Transverse colon (tissue), 4 donors: Measurements from ENCODE around the gene SCGB3A2. TPM values are rescaled to one million over a fixed set of nuclear protein-coding genes. Genes with fewer than 3 reads are reported as not detected.

Experiments used
- DNase-seq: peaks from one replicate; pipeline ENCODE4 v3.0.0-alpha.2; 2019
- H3K27ac ChIP-seq, 4 donors: fragments of 200-600 bp; sonication (generic); 2 replicates each; pipeline ENCODE4 v1.5.1; 2016 to 2018; ENCODE audit warnings: inconsistent platforms in 4 of 4
- H3K27me3 ChIP-seq: fragments of 200-600 bp; sonication (generic); 2 replicates; pipeline ENCODE4 v1.5.1; 2017; ENCODE audit warnings: inconsistent platforms
- H3K36me3 ChIP-seq, 4 donors: fragments of 200-600 bp; sonication (generic); 2 replicates each; pipeline ENCODE4 v1.5.1; 2017 to 2019; ENCODE audit warnings: inconsistent platforms in 4 of 4
- H3K4me1 ChIP-seq, 4 donors: fragments of 200-600 bp; sonication (generic); 2 replicates each; pipeline ENCODE4 v1.5.1; 2017 to 2020; ENCODE audit warnings: inconsistent platforms in 4 of 4
- H3K4me3 ChIP-seq, 4 donors: fragments of 200-600 bp; sonication (generic); 1 replicate in 1 of 4; 2 replicates in 3 of 4; pipeline versions ENCODE4 v1.5.1 to v1.6.1; 2017 to 2019; ENCODE audit warnings: inconsistent platforms in 4 of 4
- H3K9me3 ChIP-seq, 2 donors: fragments of 200-600 bp; sonication (generic); 2 replicates each; pipeline ENCODE4 v1.5.1; 2017 to 2019; ENCODE audit warnings: inconsistent platforms in 2 of 2
- EP300 ChIP-seq: sonication (generic); formaldehyde crosslinking; IDR thresholded peaks from one replicate; pipeline ENCODE4 v1.6.1; 2017; ENCODE audit warnings: antibody characterized with exemption, low read depth
- POLR2A ChIP-seq: fragments of 450-650 bp; IDR thresholded peaks from one replicate; pipeline ENCODE4 v1.6.1; 2016; ENCODE audit warnings: antibody characterized with exemption, mild to moderate bottlenecking, moderate library complexity
- POLR2AphosphoS5 ChIP-seq, 3 donors: sonication (generic); formaldehyde crosslinking; IDR thresholded peaks; one replicate each; pipeline ENCODE4 v1.6.1; 2016; ENCODE audit warnings: antibody characterized with exemption in 3 of 3
- WGBS, 2 donors: methylation state at CpG; one replicate each; pipeline ENCODE4 v1.1.5; 2018; ENCODE audit warnings: low coverage in 1 of 2; 5-methylcytosine and 5-hydroxymethylcytosine counted together
- in situ Hi-C, 4 donors: fragments of 200-750 bp; cut with MboI; loops; one replicate each; pipeline versions ENCODE4 v1.15.0 to v1.15.1; 2017; ENCODE audit warnings: low sequenced_read_pairs in 3 of 4, low pct_ligation_motif_present in 1 of 4, low pct_unique_long_range_greater_than_20kb in 1 of 4
- intact Hi-C: fragments of 100-400 bp; cut with DNase I; formaldehyde crosslinking; loops from one replicate; pipeline ENCODE4 v1.15.1; 2023; ENCODE audit warnings: low total_unique reads
- total RNA-seq, 4 donors: library from RNA; depleted of rRNA; stranded (reverse); fragments of >200 nt; gene quantifications; one replicate each; pipeline ENCODE4 v1.1.0, GENCODE V29; 2016
- TF ChIP-seq, protein P1 (sequence below), 5 experiments: fragments of 200-600 bp in 3 of 5; fragments of 450-650 bp in 2 of 5; sonication (generic) in 3 of 5; IDR thresholded peaks; 1 replicate in 2 of 5; 2 replicates in 3 of 5; pipeline ENCODE4 v1.5.1; 2016 to 2017; ENCODE audit warnings: antibody characterized with exemption in 5 of 5, inconsistent platforms in 3 of 5, mild to moderate bottlenecking in 2 of 5, moderate library complexity in 1 of 5

The SCGB3A2 gene
- total RNA-seq, 4 donors from 2014 or later = not detected

GRCh38 chr5:147880487-147880886 lies 2.0 kb downstream of the SCGB3A2 start:
- TF ChIP-seq, protein P1, sequence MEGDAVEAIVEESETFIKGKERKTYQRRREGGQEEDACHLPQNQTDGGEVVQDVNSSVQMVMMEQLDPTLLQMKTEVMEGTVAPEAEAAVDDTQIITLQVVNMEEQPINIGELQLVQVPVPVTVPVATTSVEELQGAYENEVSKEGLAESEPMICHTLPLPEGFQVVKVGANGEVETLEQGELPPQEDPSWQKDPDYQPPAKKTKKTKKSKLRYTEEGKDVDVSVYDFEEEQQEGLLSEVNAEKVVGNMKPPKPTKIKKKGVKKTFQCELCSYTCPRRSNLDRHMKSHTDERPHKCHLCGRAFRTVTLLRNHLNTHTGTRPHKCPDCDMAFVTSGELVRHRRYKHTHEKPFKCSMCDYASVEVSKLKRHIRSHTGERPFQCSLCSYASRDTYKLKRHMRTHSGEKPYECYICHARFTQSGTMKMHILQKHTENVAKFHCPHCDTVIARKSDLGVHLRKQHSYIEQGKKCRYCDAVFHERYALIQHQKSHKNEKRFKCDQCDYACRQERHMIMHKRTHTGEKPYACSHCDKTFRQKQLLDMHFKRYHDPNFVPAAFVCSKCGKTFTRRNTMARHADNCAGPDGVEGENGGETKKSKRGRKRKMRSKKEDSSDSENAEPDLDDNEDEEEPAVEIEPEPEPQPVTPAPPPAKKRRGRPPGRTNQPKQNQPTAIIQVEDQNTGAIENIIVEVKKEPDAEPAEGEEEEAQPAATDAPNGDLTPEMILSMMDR (IDR thresholded peaks at IDR 0.05) = no peak
- TF ChIP-seq EP300 (no peak), POLR2A (no peak), POLR2AphosphoS5 (IDR thresholded peaks at IDR 0.05) (no peak)
- intact Hi-C loops (no loop called here), in situ Hi-C loops (loop anchor here in 1 of 4 donors (10.0 kb wide), 1 partner anchor 54 kb away; no protein-coding TSS in a partner anchor)
- WGBS, 2 donors = 85 to 87% methylated on average over 2 of the region's 2 CpGs
- Histone ChIP-seq H3K4me3 (no peak overlapping the region), H3K27ac (no peak overlapping the region), H3K27me3 (no peaks in the 10 kb centered on the region), H3K4me1 (no peaks in the 10 kb centered on the region), H3K9me3 (no peaks in the 10 kb centered on the region), H3K36me3 (no peaks in the 10 kb centered on the region)
- no peak for DNase-seq

GRCh38 chr5:147882586-147883313 lies 4.2 kb downstream of the SCGB3A2 start:
- H3K9me3 ChIP-seq = no peaks in the 10 kb centered on the region
- no peak for DNase-seq
- no peaks in the 10 kb centered on the region for H3K27me3 ChIP-seq
- intact Hi-C loops = no loop called here
- WGBS, 2 donors = 75 to 76% methylated on average over 5 to 6 of the region's 6 CpGs
- no peak overlapping the region for H3K27ac ChIP-seq
- H3K4me1 ChIP-seq = no peaks in the 10 kb centered on the region
- no peak overlapping the region for H3K4me3 ChIP-seq
- TF ChIP-seq POLR2A = no peak
- TF ChIP-seq, protein P1 (IDR thresholded peaks at IDR 0.05) = no peak
- no peak for TF ChIP-seq POLR2AphosphoS5 (IDR thresholded peaks at IDR 0.05)
- no peak for TF ChIP-seq EP300
- no peaks in the 10 kb centered on the region for H3K36me3 ChIP-seq
- in situ Hi-C loops = loop anchor here in 1 of 4 donors (10.0 kb wide), 1 partner anchor 52 kb away; no protein-coding TSS in a partner anchor

- Histone ChIP-seq H3K27ac (no peak overlapping the region), H3K27me3 (no peaks in the 10 kb centered on the region), H3K9me3 (no peaks in the 10 kb centered on the region), H3K4me1 (peaks cover 0 to under 1% (median 0%) of the 10 kb centered on the region in 4 donors), H3K36me3 (no peaks in the 10 kb centered on the region), H3K4me3 (no peak overlapping the region)
- DNase-seq = no peak
- WGBS, 2 donors = 3 to 7% methylated on average over 3 of the region's 3 CpGs
- intact Hi-C loops = no loop called here
- TF ChIP-seq POLR2AphosphoS5 (IDR thresholded peaks at IDR 0.05) = no peak
- TF ChIP-seq, protein P1 (IDR thresholded peaks at IDR 0.05) = peak; percentile 43 to 50 (median 48)
- TF ChIP-seq POLR2A = no peak
- no peak for TF ChIP-seq EP300
- in situ Hi-C loops = loop anchor here in 1 of 4 donors (10.0 kb wide), 1 partner anchor 48 kb away; no protein-coding TSS in a partner anchor
Measured at GRCh38 chr5:147887026-147887627, 8.6 kb downstream of the SCGB3A2 start.

- no peak for DNase-seq
- intact Hi-C loops (no loop called here), in situ Hi-C loops (loop anchor here in 1 of 4 donors (10.0 kb wide), 1 partner anchor 47 kb away; no protein-coding TSS in a partner anchor)
- Histone ChIP-seq H3K27me3 (no peaks in the 10 kb centered on the region), H3K4me3 (no peak overlapping the region), H3K4me1 (peaks cover 0 to 4% (median 2%) of the 10 kb centered on the region in 4 donors), H3K36me3 (no peaks in the 10 kb centered on the region), H3K27ac (no peak overlapping the region), H3K9me3 (no peaks in the 10 kb centered on the region)
- 38 to 65% methylated on average over 2 of the region's 2 CpGs for WGBS, 2 donors
- TF ChIP-seq, protein P1 (IDR thresholded peaks at IDR 0.05) = no peak
- TF ChIP-seq EP300 (no peak), POLR2AphosphoS5 (IDR thresholded peaks at IDR 0.05) (no peak), POLR2A (no peak)
Measured at GRCh38 chr5:147887930-147888329, 9.4 kb downstream of the SCGB3A2 start.
